Activated CD8-positive, alpha-beta memory T cell treated with anti-CD3 and anti-CD28 coated beads for 36 hours (primary cell): Measurements from ENCODE around the gene LPIN2. TPM values are rescaled to one million over a fixed set of nuclear protein-coding genes. Genes with fewer than 3 reads are reported as not detected.

Source experiments
- CTCF ChIA-PET: fragments of 350-600 bp; sonication (Branson Sonifier 250); formaldehyde crosslinking; loops from one replicate; lab custom pipeline; 2021; ENCODE audit warnings: antibody characterized with exemption; lab: Charles Lee
- POLR2A ChIA-PET: fragments of 350-600 bp; sonication (Branson Sonifier 250); formaldehyde crosslinking; loops from one replicate; lab custom pipeline; 2021; ENCODE audit warnings: antibody characterized with exemption; lab: Charles Lee
- total RNA-seq, 2 experiments: library from RNA; stranded (reverse); gene quantifications; one replicate each; pipeline ENCODE4 v1.2.3, GENCODE V29; 2021

The LPIN2 gene
- total RNA-seq, 2 experiments from 2014 or later: 72.6 to 77.4 TPM

DNA sequence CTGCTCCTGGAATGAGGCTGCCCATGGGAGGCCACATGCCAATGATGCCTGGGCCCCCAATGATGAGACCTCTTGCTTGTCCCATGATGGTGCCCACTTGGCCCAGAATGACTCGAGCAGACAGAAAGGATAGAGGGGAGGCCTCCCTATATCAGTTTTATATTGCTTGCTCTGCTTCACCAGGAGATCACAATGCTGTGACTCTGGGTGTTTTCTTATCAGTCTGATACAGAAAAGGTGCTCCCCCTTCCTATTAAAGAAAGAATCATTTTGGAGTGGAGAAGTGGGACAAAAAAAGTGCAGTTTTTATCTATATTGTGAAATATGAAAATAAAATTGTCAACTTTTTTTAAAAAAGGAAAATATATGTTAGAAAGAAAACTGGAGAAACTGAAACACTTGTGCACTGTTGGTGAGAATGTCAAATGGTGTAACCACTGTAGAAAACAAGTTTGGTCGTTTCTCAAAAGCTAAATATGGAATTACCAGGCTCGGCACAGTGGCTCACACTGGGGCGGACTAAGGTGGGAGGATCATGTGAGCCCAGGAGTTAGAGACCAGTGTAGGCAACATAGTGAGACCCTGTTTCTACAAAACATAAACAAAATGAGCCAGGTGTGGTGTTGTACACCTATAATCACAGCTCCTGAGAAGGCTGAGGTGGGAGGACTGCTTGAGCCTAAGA, 21.8 kb downstream of the LPIN2 start:
- CTCF ChIA-PET: no interaction called here
- POLR2A ChIA-PET: no interaction called here

DNA sequence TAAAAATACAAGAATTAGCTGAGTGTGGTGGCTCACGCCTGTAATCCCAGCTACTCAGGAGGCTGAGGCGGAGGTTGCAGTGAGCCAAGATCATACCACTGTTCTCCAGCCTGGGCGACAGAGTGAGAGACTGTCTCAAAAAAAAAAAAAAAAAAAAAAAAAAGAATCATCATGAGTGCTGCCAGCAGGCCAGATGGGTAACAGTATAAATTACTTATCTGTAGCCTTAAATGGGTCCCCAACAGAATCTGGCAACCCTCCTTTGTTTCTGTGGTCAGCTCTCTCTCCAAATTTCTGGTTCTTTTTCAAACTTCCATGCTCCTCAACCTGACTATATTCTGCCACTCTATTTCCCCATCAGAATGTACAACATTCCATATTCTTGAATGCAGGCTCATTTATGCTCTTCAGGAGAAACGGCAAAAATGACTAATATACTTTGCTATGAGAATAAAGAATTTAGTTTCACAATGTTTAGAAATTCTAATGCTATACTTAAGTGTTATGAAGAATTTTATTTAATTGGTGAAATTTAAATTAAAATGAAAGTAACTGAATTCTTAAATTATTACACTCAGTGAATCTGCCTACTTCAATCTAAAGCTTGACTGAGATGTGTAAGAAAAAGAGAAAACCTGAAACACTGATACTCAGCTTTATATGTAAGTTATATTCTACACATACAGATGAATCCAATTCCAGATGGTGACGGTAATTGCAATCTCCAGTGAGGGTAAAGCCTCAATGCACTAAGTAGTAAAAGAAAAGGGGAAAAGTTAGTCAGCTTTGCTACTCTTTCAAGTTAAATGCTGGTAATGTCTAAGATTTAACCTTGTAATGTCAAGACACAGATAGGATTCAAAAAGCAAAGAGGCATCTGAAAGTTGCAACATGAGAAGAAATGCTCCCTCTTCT, 24.8 kb downstream of the LPIN2 start:
- CTCF ChIA-PET: interaction anchor here (0.7 to 3.3 kb wide), 5 partner anchors 11 to 258 kb away, joined by 3 to 10 read pairs (median 3); no protein-coding TSS in a partner anchor
- POLR2A ChIA-PET: no interaction called here

DNA sequence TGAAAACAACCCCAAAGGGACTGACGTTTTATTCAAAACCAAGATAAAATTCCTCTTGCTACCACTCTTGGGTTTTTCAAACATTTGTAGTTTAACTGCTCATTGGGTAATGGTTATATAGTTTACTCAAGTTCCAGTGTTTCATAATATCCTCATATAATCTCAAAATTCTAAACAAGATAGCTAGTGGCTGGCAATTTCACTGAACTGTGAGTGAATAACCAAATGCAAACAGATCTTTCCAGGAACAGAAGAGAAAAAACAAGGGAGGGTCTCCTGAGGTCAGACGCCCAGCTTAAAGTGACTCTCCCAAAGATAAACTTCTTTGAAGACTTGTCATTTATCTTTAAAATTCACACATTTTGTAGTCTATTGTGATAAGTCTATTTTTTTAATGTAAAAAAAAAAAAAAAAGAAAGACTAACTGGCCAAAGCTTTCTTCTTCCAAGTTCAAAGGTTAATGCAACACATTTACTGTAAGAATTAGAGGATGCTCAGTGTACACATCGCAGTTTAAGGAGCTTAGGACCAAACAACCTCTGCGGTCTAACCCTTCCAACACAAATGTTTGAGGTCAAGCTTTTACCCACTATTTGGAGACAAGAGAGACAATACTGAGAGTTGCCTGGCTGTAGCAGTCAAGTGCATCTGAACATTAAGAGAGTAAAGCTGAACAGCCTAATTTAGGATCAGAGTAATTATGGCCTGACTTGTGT, 26.6 kb downstream of the LPIN2 start:
- CTCF ChIA-PET: interaction anchor here (0.6 to 3.3 kb wide), 14 partner anchors 8 to 260 kb away, joined by 3 to 10 read pairs (median 4); no protein-coding TSS in a partner anchor
- POLR2A ChIA-PET: interaction anchor here (0.6 to 1.2 kb wide), 2 partner anchors 38 to 71 kb away, joined by 3 to 7 read pairs; no protein-coding TSS in a partner anchor

DNA sequence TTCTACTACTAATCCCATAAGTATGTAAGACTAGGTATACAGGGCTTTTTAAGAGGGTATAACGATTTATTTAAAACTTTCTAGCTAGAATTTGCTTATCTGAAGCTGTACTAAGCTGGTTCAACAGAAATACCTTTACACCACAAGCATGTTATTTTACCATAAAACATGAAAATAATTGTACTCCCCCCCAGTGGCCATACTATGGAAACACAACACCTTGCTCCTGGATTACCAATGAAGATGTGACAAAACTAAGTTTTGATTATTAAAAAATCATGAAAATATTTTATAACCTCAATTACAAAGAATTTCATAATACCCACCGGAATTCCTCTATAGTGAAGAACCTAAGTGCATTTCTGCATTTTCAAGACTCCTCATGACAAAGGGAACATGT, 27.3 kb downstream of the LPIN2 start:
- ChIA-PET CTCF (interaction anchor here (0.6 to 3.3 kb wide), 15 partner anchors 9 to 260 kb away, joined by 3 to 10 read pairs (median 5); no protein-coding TSS in a partner anchor), POLR2A (interaction anchor here (0.5 to 1.2 kb wide), 5 partner anchors 27 to 345 kb away, joined by 3 to 4 read pairs (median 3); no protein-coding TSS in a partner anchor)

DNA sequence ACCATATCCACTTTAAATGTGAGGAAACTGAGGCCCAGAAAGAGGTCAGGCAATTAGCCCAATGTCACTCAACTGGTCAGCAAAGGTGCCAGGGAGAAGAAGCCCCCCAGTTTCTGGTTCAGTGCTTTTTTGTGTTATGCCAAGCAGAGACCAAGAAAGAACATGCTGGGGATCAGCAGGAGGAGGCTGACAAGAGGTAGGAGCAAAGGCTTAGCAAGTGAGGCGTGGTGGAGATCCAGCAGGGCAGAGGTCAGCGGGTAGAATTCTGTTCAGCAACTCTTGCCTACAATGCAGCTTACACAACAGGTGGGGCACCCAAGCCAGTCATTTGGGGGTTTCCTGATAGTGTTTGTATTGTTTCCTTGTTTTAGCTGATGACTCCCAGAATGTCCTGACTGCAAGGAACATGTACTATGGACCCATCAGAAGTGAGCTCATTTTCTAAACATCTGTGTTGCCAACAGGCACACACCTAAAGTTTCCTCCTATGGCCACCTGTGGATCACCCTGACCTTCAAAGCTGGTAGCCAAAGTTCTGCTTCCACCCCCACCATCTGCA, 28.2 kb downstream of the LPIN2 start:
- POLR2A ChIA-PET: interaction anchor here (0.5 to 1.2 kb wide), 4 partner anchors 26 to 344 kb away, joined by 3 to 4 read pairs (median 3); no protein-coding TSS in a partner anchor
- CTCF ChIA-PET: interaction anchor here (0.6 to 3.3 kb wide), 13 partner anchors 8 to 266 kb away, joined by 3 to 10 read pairs (median 5); no protein-coding TSS in a partner anchor

DNA sequence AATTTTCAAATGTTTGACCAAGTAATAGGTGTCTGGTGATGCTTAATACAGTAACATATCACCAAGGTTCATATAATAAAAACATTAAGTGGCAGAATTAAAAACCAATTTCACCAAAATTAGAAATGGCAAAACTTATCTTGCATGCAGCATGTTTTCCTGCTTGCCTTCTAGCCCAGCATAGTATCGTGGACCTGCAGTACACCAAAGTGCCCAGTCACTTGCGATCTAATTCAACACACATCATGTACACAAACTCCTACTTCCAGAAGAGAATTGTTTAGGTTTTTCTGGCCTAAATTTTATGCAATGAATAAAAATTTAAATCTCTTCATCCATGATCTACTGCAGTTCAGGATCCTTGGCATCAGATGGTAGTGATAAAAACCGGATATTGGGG, 28.9 kb downstream of the LPIN2 start:
- CTCF ChIA-PET: no interaction called here
- POLR2A ChIA-PET: no interaction called here

DNA sequence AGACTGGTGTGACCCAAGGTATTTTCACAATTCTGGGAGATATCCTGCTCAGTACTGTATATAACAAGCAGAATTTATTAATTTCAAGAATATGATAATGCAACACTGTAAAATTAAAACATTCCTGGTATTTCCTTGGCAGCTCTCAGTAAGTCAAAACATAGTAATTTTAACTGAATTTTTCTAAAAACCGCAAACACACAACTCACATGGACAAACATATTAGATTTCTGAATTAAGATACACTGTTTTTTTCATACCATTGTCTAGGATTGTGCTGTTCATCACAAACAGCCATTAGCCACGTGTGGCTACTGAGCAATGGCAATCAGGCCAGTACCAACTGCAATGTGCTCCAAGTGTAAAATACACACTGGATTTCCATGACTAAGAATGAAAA, 29.6 kb downstream of the LPIN2 start:
- POLR2A ChIA-PET: interaction anchor here (0.6 to 2.1 kb wide), 6 partner anchors 13 to 265 kb away, joined by 3 to 12 read pairs (median 4); no protein-coding TSS in a partner anchor
- CTCF ChIA-PET: interaction anchor here (1.0 to 2.2 kb wide), 4 partner anchors 11 to 146 kb away, joined by 5 to 8 read pairs (median 6); no protein-coding TSS in a partner anchor

DNA sequence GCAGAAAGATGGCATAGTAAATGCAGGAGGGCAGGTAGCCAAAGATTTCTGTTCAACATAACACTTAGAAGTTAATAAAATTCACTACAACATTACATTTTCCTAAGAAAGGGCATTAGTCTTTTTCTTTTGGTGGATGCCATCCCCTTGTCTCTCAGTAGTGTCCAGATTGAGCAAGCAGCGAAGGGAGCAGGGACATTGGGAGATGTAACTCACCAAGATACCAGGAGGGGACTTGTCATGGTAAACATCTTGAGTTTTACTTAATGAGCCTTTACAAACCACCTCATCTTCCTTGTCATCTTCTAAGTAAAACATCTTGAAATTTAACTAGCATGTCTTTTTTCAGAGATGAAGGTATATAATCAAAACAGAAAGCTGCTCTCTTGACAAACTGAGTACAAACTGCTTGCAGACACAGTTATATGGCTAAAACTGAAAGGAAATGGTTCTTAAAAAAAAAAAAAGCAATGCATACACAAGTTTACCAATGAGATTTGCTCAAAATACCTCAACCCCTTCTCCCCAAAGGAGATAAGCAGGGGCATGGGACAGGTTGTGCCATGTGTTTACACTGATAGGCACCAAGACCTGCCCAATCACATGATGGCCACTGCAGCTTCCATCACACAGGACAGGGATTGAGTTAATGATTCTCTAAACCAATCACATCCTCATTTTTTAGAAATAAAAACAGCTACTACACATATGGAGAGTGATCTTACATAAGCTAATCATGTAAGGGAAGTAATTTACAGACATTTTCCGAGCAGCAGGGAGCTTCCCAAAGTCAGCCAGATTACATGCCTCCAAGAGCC, 30.3 kb downstream of the LPIN2 start:
- ChIA-PET POLR2A (interaction anchor here (0.6 to 2.1 kb wide), 9 partner anchors 12 to 266 kb away, joined by 3 to 12 read pairs (median 4); no protein-coding TSS in a partner anchor), CTCF (interaction anchor here (1.0 to 2.2 kb wide), 4 partner anchors 12 to 146 kb away, joined by 5 to 8 read pairs (median 6); no protein-coding TSS in a partner anchor)

DNA sequence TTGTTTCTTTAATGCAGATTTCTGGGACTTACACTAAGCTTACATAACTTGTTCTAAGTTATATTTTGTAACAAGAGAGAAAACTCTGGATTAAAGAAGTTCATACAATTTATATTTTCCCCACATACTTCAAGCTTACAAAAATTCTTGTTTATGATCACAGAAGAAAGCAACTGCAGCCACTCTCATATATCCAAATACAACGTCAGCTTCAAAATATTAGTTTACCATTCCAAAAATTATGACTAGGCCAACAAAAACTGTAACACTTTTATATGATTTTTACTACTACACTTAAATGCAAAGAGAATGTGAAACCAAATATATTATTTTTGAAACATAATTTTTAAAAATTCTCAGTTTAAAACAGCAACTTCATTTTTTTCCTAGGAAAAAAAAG, 30.9 kb downstream of the LPIN2 start:
- ChIA-PET CTCF (interaction anchor here (0.5 to 2.2 kb wide), 2 partner anchors 49 to 569 kb away, joined by 3 to 8 read pairs; no protein-coding TSS in a partner anchor), POLR2A (interaction anchor here (0.6 to 2.1 kb wide), 6 partner anchors 12 to 266 kb away, joined by 3 to 12 read pairs (median 4); no protein-coding TSS in a partner anchor)

DNA sequence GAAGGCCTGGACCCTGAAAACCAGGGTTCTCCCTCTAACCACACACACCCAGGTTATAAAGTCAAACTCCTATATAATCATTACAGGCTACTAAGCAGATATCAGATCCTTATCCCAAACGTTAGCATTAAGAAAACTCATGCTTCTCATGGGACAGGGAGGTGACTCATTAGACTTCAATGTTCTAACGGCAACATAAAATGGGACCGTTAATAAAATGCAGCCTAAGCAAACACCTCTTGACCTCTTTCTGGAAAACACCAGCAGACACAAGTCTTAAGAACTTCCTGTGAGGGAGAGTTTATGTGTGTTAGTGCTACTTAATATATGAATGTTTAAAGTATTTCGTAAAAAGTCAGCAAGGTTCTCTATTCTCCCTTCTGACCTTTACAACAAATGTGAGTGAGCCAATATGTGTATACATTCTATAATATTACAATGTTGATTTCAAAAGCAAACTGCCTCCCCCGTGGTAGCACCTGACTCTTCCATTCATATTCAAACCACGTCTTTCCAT, 31.7 kb downstream of the LPIN2 start:
- ChIA-PET POLR2A (interaction anchor here (0.9 to 2.1 kb wide), 5 partner anchors 10 to 267 kb away, joined by 3 to 12 read pairs (median 4); no protein-coding TSS in a partner anchor), CTCF (interaction anchor here (3.0 kb wide), 1 partner anchor 12 kb away, joined by 15 read pairs; no protein-coding TSS in a partner anchor)

DNA sequence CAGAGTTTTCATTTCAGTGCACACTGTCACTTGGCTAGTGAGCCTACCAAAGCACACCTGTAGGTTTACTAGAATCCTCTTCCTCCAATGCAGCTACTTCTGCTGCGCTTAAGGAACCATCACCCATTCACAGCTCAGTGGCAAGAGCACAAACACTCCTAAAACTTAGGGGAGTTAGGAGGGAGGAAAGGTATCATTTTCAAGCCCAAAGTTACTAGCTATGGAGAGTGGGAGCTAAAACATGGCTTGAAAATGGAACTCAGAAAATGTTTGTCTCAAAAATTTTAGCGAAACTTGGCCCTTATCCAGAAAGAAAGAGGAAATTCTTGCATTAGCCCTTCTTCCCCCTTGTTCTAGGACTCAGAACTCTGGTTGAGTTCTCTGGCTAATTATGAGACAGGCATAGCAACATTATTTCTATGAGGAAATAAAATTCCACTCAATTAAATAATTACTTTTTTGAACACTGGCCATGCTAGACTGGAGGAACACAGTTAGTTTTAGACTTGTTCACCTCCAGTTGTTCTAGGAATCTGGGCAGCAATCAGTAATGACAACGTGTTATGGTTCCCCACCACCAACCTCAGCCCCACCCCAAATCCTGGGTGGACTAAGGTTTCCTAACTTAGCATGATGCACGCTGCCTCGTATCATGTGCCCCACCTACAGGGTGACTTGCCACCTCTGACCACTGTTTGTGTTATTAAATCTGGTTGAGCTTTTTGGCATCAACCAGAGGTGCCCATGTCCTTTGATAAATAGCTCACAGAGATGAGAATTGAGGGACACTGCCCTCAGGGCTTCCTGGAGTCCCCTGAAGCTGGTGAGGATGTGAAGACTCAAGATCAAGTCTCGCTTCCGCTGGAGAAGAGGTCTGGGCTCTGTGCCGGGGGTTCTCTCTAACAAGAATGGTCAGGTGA, 32.8 kb downstream of the LPIN2 start:
- POLR2A ChIA-PET: interaction anchor here (0.6 to 2.4 kb wide), 5 partner anchors 9 to 23 kb away, joined by 3 to 17 read pairs (median 4); no protein-coding TSS in a partner anchor
- CTCF ChIA-PET: interaction anchor here (0.6 to 3.0 kb wide), 6 partner anchors 11 to 218 kb away, joined by 3 to 15 read pairs (median 4); no protein-coding TSS in a partner anchor

DNA sequence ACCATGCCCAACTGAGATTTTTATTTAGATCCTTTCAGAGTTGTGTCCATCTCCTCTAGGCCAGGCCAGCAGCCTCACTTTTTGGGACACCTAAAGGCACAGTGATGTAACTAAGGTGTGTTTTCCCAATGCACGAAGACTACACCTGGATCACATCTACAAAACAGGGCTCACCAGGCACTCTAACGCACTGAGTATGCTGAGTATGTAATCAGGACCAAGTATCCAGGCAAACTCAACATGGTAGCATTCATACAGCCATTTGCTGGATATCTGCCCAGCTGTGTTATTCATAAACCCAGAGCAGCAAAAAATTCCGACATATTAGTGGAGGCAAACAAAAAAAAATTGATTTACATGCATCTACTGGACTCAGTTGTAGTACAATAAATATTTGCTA, 33.8 kb downstream of the LPIN2 start:
- ChIA-PET POLR2A (interaction anchor here (0.6 to 2.4 kb wide), 3 partner anchors 8 to 19 kb away, joined by 3 to 17 read pairs (median 8); no protein-coding TSS in a partner anchor), CTCF (interaction anchor here (2.0 to 3.0 kb wide), 2 partner anchors 10 to 17 kb away, joined by 6 to 15 read pairs; no protein-coding TSS in a partner anchor)

DNA sequence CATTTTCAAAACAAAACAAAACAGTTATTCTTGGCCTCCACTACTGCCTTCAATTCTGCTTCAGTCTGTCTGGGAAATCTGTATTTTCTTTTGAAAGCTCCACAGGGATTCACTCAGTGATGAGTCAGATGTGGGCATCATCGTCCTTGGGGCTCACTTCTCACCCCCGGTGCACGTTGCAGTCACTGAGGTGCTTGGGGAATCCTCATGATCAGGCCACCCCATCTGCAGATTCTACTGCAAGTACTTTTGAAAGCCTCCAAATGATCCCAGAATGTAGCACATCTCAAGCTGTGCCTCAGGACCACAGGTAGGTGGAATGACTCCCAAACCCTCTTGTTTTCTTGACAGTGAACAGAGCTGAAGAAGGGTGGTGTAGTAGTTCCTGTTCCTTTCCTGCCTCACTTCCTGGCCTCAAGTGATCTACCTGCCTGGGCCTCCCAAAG, 34.3 kb downstream of the LPIN2 start:
- CTCF ChIA-PET: interaction anchor here (2.0 to 3.0 kb wide), 2 partner anchors 10 to 17 kb away, joined by 6 to 15 read pairs; no protein-coding TSS in a partner anchor
- POLR2A ChIA-PET: interaction anchor here (2.4 kb wide), 1 partner anchor 10 kb away, joined by 17 read pairs; no protein-coding TSS in a partner anchor

DNA sequence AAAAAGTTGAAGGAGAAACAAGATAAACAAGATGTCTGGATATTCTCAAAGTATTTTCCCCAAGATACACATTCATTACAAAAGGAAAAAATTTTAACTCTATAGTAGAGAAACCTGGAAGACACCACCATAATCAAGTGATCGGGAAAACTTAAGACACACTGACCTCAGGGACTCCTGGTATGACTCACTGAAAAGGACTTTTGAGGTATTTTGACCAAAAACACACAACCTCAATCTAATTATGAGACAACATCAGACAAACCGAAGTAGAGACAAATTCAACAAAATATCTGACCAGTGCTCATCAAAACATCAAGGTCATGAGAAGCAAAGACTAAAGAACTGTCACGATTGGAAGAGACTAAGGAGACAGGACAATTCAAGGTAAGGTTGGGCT, 34.7 kb downstream of the LPIN2 start:
- POLR2A ChIA-PET: interaction anchor here (0.7 kb wide), 2 partner anchors 17 to 25 kb away, joined by 3 read pairs; no protein-coding TSS in a partner anchor

More for the DNA sequence above, 34.7 kb downstream of the LPIN2 start:
- CTCF ChIA-PET: interaction anchor here (3.0 kb wide), 1 partner anchor 9 kb away, joined by 15 read pairs; no protein-coding TSS in a partner anchor
